Measurements from ENCODE around the gene SULT1A1. TPM values are rescaled to one million over a fixed set of nuclear protein-coding genes. Genes with fewer than 3 reads are reported as not detected.

Gene SULT1A1
- total RNA-seq, 1 donor from 2014 or later = 0.41 TPM

DNA sequence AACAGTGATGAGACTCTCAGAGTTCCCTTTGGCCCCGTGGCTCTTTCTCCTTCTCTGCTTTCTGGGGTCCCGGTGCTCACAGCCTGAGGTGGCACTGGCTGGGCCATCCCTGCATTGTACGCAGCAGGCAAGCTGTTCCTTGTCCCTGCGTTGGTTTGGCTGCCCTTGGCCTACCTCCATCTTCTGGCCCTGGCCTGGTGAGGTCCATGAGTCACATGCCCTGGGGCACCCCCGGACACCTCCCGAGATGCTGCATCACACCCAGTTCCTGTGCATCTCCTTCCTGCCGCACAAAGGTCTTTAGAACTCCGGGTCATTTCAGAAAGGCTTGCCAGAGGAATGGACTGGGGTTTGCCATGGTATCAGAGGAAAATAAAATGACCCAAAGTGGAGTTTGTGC is 22.5 kb downstream of the SULT1A1 start:
- Histone ChIP-seq H2AFZ (ENCODE audit: low read depth, low read length) (no peak overlapping the region), H3K4me3 (ENCODE audit: insufficient read depth, low read depth, low read length) (no peak overlapping the region), H3K9ac (ENCODE audit: low read length) (no peak overlapping the region), H3K36me3 (ENCODE audit: insufficient read depth, low read length) (peaks cover 5% of the 10 kb centered on the region), H3K27ac (ENCODE audit: low read depth, low read length) (no peak overlapping the region), H3K4me2 (ENCODE audit: low read length) (no peak overlapping the region), H3K9me3 (ENCODE audit: insufficient read depth, low read depth, low read length) (no peaks in the 10 kb centered on the region), H3K79me2 (ENCODE audit: insufficient read depth, low read length) (no peaks in the 10 kb centered on the region), H3K27me3 (ENCODE audit: insufficient read depth, low read length) (no peaks in the 10 kb centered on the region), H4K20me1 (ENCODE audit: insufficient read depth, low read length) (no peaks in the 10 kb centered on the region), H3K4me1 (ENCODE audit: insufficient read depth, low read length) (no peaks in the 10 kb centered on the region)
- TF ChIP-seq, protein P1, sequence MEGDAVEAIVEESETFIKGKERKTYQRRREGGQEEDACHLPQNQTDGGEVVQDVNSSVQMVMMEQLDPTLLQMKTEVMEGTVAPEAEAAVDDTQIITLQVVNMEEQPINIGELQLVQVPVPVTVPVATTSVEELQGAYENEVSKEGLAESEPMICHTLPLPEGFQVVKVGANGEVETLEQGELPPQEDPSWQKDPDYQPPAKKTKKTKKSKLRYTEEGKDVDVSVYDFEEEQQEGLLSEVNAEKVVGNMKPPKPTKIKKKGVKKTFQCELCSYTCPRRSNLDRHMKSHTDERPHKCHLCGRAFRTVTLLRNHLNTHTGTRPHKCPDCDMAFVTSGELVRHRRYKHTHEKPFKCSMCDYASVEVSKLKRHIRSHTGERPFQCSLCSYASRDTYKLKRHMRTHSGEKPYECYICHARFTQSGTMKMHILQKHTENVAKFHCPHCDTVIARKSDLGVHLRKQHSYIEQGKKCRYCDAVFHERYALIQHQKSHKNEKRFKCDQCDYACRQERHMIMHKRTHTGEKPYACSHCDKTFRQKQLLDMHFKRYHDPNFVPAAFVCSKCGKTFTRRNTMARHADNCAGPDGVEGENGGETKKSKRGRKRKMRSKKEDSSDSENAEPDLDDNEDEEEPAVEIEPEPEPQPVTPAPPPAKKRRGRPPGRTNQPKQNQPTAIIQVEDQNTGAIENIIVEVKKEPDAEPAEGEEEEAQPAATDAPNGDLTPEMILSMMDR (IDR thresholded peaks at IDR 0.05; ENCODE audit: insufficient read depth, low read depth, low read length) = no peak
- TF ChIP-seq EZH2 (IDR thresholded peaks at IDR 0.05; ENCODE audit: insufficient read depth, low read length) = no peak
- Mint-ChIP-seq H3K27me3 (ENCODE audit: low read depth, unreplicated experiment) (no peaks in the 10 kb centered on the region), H3K4me3 (ENCODE audit: unreplicated experiment) (no peak overlapping the region), H3K9me3 (ENCODE audit: unreplicated experiment) (no peaks in the 10 kb centered on the region), H3K36me3 (ENCODE audit: low read depth, unreplicated experiment) (peaks cover 34% of the 10 kb centered on the region), H3K27ac (ENCODE audit: unreplicated experiment) (no peak overlapping the region), H3K4me1 (ENCODE audit: low read depth, unreplicated experiment) (peaks cover 2% of the 10 kb centered on the region)
- DNase-seq (ENCODE audit: low read depth) = no peak
- no peak for FAIRE-seq

DNA sequence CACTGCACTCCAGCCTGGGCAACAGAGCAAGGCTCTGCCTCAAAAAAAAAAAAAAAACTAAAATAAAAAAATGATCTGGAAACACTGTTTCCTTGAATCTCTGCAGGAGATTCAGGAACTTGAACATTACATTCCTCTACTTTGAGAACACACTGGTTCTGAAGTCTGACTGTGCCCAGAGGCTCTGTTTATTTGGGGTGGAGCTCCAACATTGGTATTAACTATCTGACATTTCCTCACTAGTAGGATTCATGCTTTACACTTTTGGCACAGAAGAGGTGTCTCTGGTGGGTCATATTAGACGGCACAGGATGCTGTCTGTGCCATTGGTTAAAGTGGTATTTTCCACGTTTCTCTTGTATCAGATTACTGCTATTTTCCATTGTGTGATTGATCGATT is 23.4 kb downstream of the SULT1A1 start:
- H3K79me2 ChIP-seq (ENCODE audit: insufficient read depth, low read length) = no peaks in the 10 kb centered on the region
- DNase-seq (ENCODE audit: low read depth) = no peak
- H3K36me3 ChIP-seq (ENCODE audit: insufficient read depth, low read length) = peaks cover 5% of the 10 kb centered on the region
- H3K27ac ChIP-seq (ENCODE audit: low read depth, low read length) = no peak overlapping the region
- Mint-ChIP-seq H3K36me3 (ENCODE audit: low read depth, unreplicated experiment) (peaks cover 37% of the 10 kb centered on the region), H3K9me3 (ENCODE audit: unreplicated experiment) (no peaks in the 10 kb centered on the region), H3K27me3 (ENCODE audit: low read depth, unreplicated experiment) (no peaks in the 10 kb centered on the region), H3K27ac (ENCODE audit: unreplicated experiment) (no peak overlapping the region), H3K4me1 (ENCODE audit: low read depth, unreplicated experiment) (peaks cover 2% of the 10 kb centered on the region), H3K4me3 (ENCODE audit: unreplicated experiment) (no peak overlapping the region)
- no peak overlapping the region for H3K4me3 ChIP-seq (ENCODE audit: insufficient read depth, low read depth, low read length)
- no peak overlapping the region for H3K4me2 ChIP-seq (ENCODE audit: low read length)
- no peaks in the 10 kb centered on the region for H3K27me3 ChIP-seq (ENCODE audit: insufficient read depth, low read length)
- H4K20me1 ChIP-seq (ENCODE audit: insufficient read depth, low read length) = no peaks in the 10 kb centered on the region
- TF ChIP-seq EZH2 (IDR thresholded peaks at IDR 0.05; ENCODE audit: insufficient read depth, low read length) = no peak
- TF ChIP-seq, protein P1 (IDR thresholded peaks at IDR 0.05; ENCODE audit: insufficient read depth, low read depth, low read length) = no peak
- no peak overlapping the region for H2AFZ ChIP-seq (ENCODE audit: low read depth, low read length)
- H3K4me1 ChIP-seq (ENCODE audit: insufficient read depth, low read length) = no peaks in the 10 kb centered on the region
- no peaks in the 10 kb centered on the region for H3K9me3 ChIP-seq (ENCODE audit: insufficient read depth, low read depth, low read length)
- FAIRE-seq = no peak
- H3K9ac ChIP-seq (ENCODE audit: low read length) = no peak overlapping the region

DNA sequence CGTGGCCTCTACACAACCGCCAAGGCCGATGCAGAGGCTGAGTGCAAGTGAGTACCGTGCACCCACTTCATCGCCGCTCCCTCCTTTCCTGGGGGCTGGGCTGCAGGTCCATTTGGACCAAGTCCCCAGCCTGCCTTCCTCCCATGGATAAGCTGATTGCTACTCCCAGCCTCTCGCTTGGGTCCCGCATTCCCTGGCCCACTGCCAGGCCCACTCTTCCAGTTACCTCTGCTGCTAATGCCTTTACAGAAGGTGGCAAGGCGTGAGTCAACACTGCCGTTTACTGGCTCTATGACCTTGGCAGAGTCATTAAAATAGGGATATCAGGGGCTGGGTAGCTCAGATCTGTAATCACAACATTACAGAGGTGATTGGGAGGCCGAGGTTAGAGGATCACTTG is 24.2 kb downstream of the SULT1A1 start:
- Histone ChIP-seq H4K20me1 (ENCODE audit: insufficient read depth, low read length) (no peaks in the 10 kb centered on the region), H3K9me3 (ENCODE audit: insufficient read depth, low read depth, low read length) (no peaks in the 10 kb centered on the region), H3K4me3 (ENCODE audit: insufficient read depth, low read depth, low read length) (no peak overlapping the region), H3K4me1 (ENCODE audit: insufficient read depth, low read length) (no peaks in the 10 kb centered on the region), H3K36me3 (ENCODE audit: insufficient read depth, low read length) (peaks cover 5% of the 10 kb centered on the region), H2AFZ (ENCODE audit: low read depth, low read length) (no peak overlapping the region), H3K27ac (ENCODE audit: low read depth, low read length) (no peak overlapping the region), H3K4me2 (ENCODE audit: low read length) (no peak overlapping the region), H3K79me2 (ENCODE audit: insufficient read depth, low read length) (no peaks in the 10 kb centered on the region), H3K27me3 (ENCODE audit: insufficient read depth, low read length) (no peaks in the 10 kb centered on the region), H3K9ac (ENCODE audit: low read length) (no peak overlapping the region)
- DNase-seq (ENCODE audit: low read depth) (no peak), FAIRE-seq (no peak)
- TF ChIP-seq, protein P1 (IDR thresholded peaks at IDR 0.05; ENCODE audit: insufficient read depth, low read depth, low read length) = no peak
- Mint-ChIP-seq H3K27ac (ENCODE audit: unreplicated experiment) (no peak overlapping the region), H3K27me3 (ENCODE audit: low read depth, unreplicated experiment) (no peaks in the 10 kb centered on the region), H3K4me3 (ENCODE audit: unreplicated experiment) (no peak overlapping the region), H3K36me3 (ENCODE audit: low read depth, unreplicated experiment) (peaks cover 36% of the 10 kb centered on the region), H3K4me1 (ENCODE audit: low read depth, unreplicated experiment) (peaks cover 2% of the 10 kb centered on the region), H3K9me3 (ENCODE audit: unreplicated experiment) (no peaks in the 10 kb centered on the region)
